HEK293 (cell line): ENCODE results near the gene HNRNPL.

ENCODE experiments used
- BCL6B ChIP-seq: fragments of 450-650 bp; formaldehyde crosslinking; IDR thresholded peaks from 2 replicates; pipeline ENCODE4 v1.5.1; 2017; ENCODE audit warnings: missing biosample characterization, missing genetic modification characterization
- CTCF ChIP-seq: fragments of 450-650 bp; formaldehyde crosslinking; IDR thresholded peaks from 2 replicates; pipeline ENCODE4 v1.5.1; 2016; ENCODE audit warnings: missing biosample characterization, missing genetic modification characterization
- ELK4 ChIP-seq: IDR thresholded peaks from 2 replicates; pipeline ENCODE4 v1.6.1; 2011; ENCODE audit warnings: mild to moderate bottlenecking, low read depth, low read length, borderline replicate concordance
- SETDB1 ChIP-seq: IDR thresholded peaks from one replicate; pipeline ENCODE4 v1.6.1; 2017; ENCODE audit warnings: mild to moderate bottlenecking, low read length, moderate library complexity, mixed read lengths; ENCODE audit not compliant: insufficient read length
- TRIM28 ChIP-seq: IDR thresholded peaks from 2 replicates; pipeline ENCODE4 v1.6.1; 2011; ENCODE audit warnings: low read length, control low read depth, borderline replicate concordance
- ZBTB17 ChIP-seq: fragments of 450-650 bp; formaldehyde crosslinking; IDR thresholded peaks from 2 replicates; pipeline ENCODE4 v1.5.1; 2016; ENCODE audit warnings: missing biosample characterization, missing genetic modification characterization
- ZBTB26 ChIP-seq: fragments of 450-650 bp; formaldehyde crosslinking; optimal IDR thresholded peaks from 2 replicates; pipeline ENCODE3; 2016; ENCODE audit warnings: missing biosample characterization, mild to moderate bottlenecking, missing genetic modification characterization
- ZBTB44 ChIP-seq: fragments of 450-650 bp; IDR thresholded peaks from 2 replicates; pipeline ENCODE4 v1.5.1; 2018; ENCODE audit warnings: missing biosample characterization, mild to moderate bottlenecking, missing genetic modification characterization
- ZBTB6 ChIP-seq: fragments of 450-650 bp; formaldehyde crosslinking; IDR thresholded peaks from 2 replicates; pipeline ENCODE4 v1.5.1; 2017; ENCODE audit warnings: missing biosample characterization, missing genetic modification characterization
- ZFP69B ChIP-seq: fragments of 450-650 bp; formaldehyde crosslinking; IDR thresholded peaks from 2 replicates; pipeline ENCODE4 v1.5.1; 2016; ENCODE audit warnings: missing biosample characterization, missing genetic modification characterization
- ZNF169 ChIP-seq: fragments of 450-650 bp; formaldehyde crosslinking; IDR thresholded peaks from 2 replicates; pipeline ENCODE4 v1.5.1; 2016; ENCODE audit warnings: missing biosample characterization, missing genetic modification characterization
- ZNF202 ChIP-seq: fragments of 450-650 bp; formaldehyde crosslinking; IDR thresholded peaks from 2 replicates; pipeline ENCODE4 v1.5.1; 2016; ENCODE audit warnings: missing biosample characterization, missing genetic modification characterization, borderline replicate concordance
- ZNF274 ChIP-seq, 2 experiments: fragments of 200-500 bp in 1 of 2; fragments of 450-650 bp in 1 of 2; sonication (Bioruptor generic) in 1 of 2; formaldehyde crosslinking in 1 of 2; IDR thresholded peaks; 2 replicates each; pipeline versions ENCODE4 v1.5.1 to v1.6.1; 2014 to 2016; ENCODE audit warnings: borderline replicate concordance in 1 of 2, inconsistent platforms in 1 of 2, low read length in 1 of 2, missing biosample characterization in 1 of 2, missing genetic modification characterization in 1 of 2
- ZNF311 ChIP-seq: fragments of 450-650 bp; formaldehyde crosslinking; IDR thresholded peaks from 2 replicates; pipeline ENCODE4 v1.5.1; 2017; ENCODE audit warnings: missing biosample characterization, missing genetic modification characterization, borderline replicate concordance
- ZNF37A ChIP-seq: fragments of 450-650 bp; IDR thresholded peaks from 2 replicates; pipeline ENCODE4 v1.5.1; 2018; ENCODE audit warnings: missing biosample characterization, missing genetic modification characterization
- ZNF513 ChIP-seq: fragments of 450-650 bp; IDR thresholded peaks from 2 replicates; pipeline ENCODE4 v1.5.1; 2018; ENCODE audit warnings: missing biosample characterization, missing genetic modification characterization
- ZNF518A ChIP-seq: fragments of 450-650 bp; formaldehyde crosslinking; conservative IDR thresholded peaks from 2 replicates; pipeline ENCODE4 v1.5.1; 2016; ENCODE audit warnings: low read depth, missing biosample characterization, missing genetic modification characterization
- ZNF639 ChIP-seq: fragments of 450-650 bp; formaldehyde crosslinking; IDR thresholded peaks from 2 replicates; pipeline ENCODE4 v1.5.1; 2016; ENCODE audit warnings: missing biosample characterization, missing genetic modification characterization
- ZNF645 ChIP-seq: fragments of 450-650 bp; formaldehyde crosslinking; IDR thresholded peaks from 2 replicates; pipeline ENCODE4; 2016; ENCODE audit warnings: missing biosample characterization, missing genetic modification characterization

The HNRNPL gene

GRCh38 chr19:38851622-38852230 is 1.9 kb upstream of the HNRNPL start (continued):
- TF ChIP-seq ZBTB44 (tag by site-specific recombination) = peak; percentile 51; the same call in 1 of the 2 replicates
- TF ChIP-seq SETDB1 = no peak
- no peak for TF ChIP-seq ZNF645 (tag by site-specific recombination)
- peak; percentile 95 for TF ChIP-seq ZBTB26 (tag by site-specific recombination)
- TF ChIP-seq ZNF37A (tag by site-specific recombination) = no peak
- TF ChIP-seq ZNF202 (tag by site-specific recombination) = no peak
- no peak for TF ChIP-seq TRIM28
- no peak for TF ChIP-seq ZNF513 (tag by site-specific recombination)
- TF ChIP-seq ZNF518A (tag by site-specific recombination) = no peak; the same call in 1 of the 2 replicates
- TF ChIP-seq ZNF311 (tag by site-specific recombination) = no peak
- peak; percentile 65 for TF ChIP-seq ZBTB6 (tag by site-specific recombination)
- no peak for TF ChIP-seq BCL6B (tag by site-specific recombination)
- TF ChIP-seq CTCF = no peak
- TF ChIP-seq ZNF639 (tag by site-specific recombination) = peak; percentile 65; the same call in 1 of the 2 replicates
- TF ChIP-seq ZBTB17 (tag by site-specific recombination) = peak; percentile 29
- no peak for TF ChIP-seq ZNF274 (IDR thresholded peaks at IDR 0.05; ENCODE audit: low read length)
- no peak; the same call in 1 of the 2 replicates for TF ChIP-seq ZNF274 (tag by site-specific recombination; IDR thresholded peaks at IDR 0.05; ENCODE audit: borderline replicate concordance)
- peak; percentile 65; the same call in 1 of the 2 replicates for TF ChIP-seq ZFP69B (tag by site-specific recombination)
- TF ChIP-seq ELK4 = no peak
- 0 out of 2 replicates have a peak, but pooled peaks have one; percentile 9 for TF ChIP-seq ZNF169 (tag by site-specific recombination)
